Liver (tissue), 9 donors: ENCODE measurements around the gene AWAT2. TPM values are rescaled to one million over a fixed set of nuclear protein-coding genes. Genes with fewer than 3 reads are reported as not detected.

Experiments used
- DNase-seq: peaks from one replicate; pipeline ENCODE4 v3.0.0-alpha.2; 2017; ENCODE audit warnings: low spot score
- H3K27ac ChIP-seq, 2 donors: one replicate each; pipeline ENCODE4 v1.7.0; 2013; ENCODE audit warnings: inconsistent platforms in 2 of 2, low read length in 2 of 2, control low read depth in 1 of 2, low read depth in 1 of 2, mild to moderate bottlenecking in 1 of 2
- H3K27me3 ChIP-seq, 4 donors: one replicate each; pipeline versions ENCODE4 v1.6.1 to v1.7.0; 2013; ENCODE audit warnings: low read length in 3 of 4, inconsistent platforms in 1 of 4, mild to moderate bottlenecking in 1 of 4, moderate library complexity in 1 of 4; ENCODE audit not compliant: control insufficient read depth in 4 of 4, insufficient read depth in 4 of 4
- H3K36me3 ChIP-seq, 4 donors: one replicate each; pipeline versions ENCODE4 v1.6.1 to v1.7.0; 2013; ENCODE audit warnings: low read length in 3 of 4, mild to moderate bottlenecking in 3 of 4, low read depth in 1 of 4, moderate library complexity in 1 of 4; ENCODE audit not compliant: control insufficient read depth in 4 of 4, insufficient read depth in 3 of 4
- H3K4me1 ChIP-seq, 4 donors: one replicate each; pipeline versions ENCODE4 v1.6.1 to v1.7.0; 2013; ENCODE audit warnings: low read length in 3 of 4, mild to moderate bottlenecking in 3 of 4, moderate library complexity in 1 of 4; ENCODE audit not compliant: control insufficient read depth in 4 of 4, insufficient read depth in 4 of 4
- H3K4me3 ChIP-seq, 3 donors: one replicate each; pipeline versions ENCODE4 v1.6.1 to v1.7.0; 2013; ENCODE audit warnings: low read length in 3 of 3, control low read depth in 1 of 3, low read depth in 1 of 3, mild to moderate bottlenecking in 1 of 3
- H3K9ac ChIP-seq, 2 donors: one replicate each; pipeline ENCODE4 v1.7.0; 2013; ENCODE audit warnings: low read length in 2 of 2, mild to moderate bottlenecking in 2 of 2, moderate library complexity in 2 of 2, control low read depth in 1 of 2, low read depth in 1 of 2
- H3K9me3 ChIP-seq, 4 donors: one replicate each; pipeline versions ENCODE4 v1.6.1 to v1.7.0; 2013; ENCODE audit warnings: low read length in 3 of 4; ENCODE audit not compliant: control insufficient read depth in 4 of 4
- EGR1 ChIP-seq, 2 donors: IDR thresholded peaks; 2 replicates each; pipeline ENCODE4 v1.6.1; 2016 to 2018; ENCODE audit warnings: antibody characterized with exemption in 2 of 2, low read depth in 2 of 2
- FOXA1 ChIP-seq: IDR thresholded peaks from 2 replicates; pipeline ENCODE4 v1.6.1; 2016; ENCODE audit warnings: antibody characterized with exemption
- FOXA2 ChIP-seq: IDR thresholded peaks from 2 replicates; pipeline ENCODE4 v1.6.1; 2016; ENCODE audit warnings: antibody characterized with exemption
- HNF4A ChIP-seq, 2 donors: conservative IDR thresholded peaks; 2 replicates each; pipeline ENCODE4 v1.6.1; 2016; ENCODE audit warnings: antibody characterized with exemption in 2 of 2, mild to moderate bottlenecking in 2 of 2
- HNF4G ChIP-seq: IDR thresholded peaks from 2 replicates; pipeline ENCODE4 v1.6.1; 2016; ENCODE audit warnings: antibody characterized with exemption
- JUND ChIP-seq, 2 donors: IDR thresholded peaks; 2 replicates each; pipeline ENCODE4 v1.6.1; 2016; ENCODE audit warnings: antibody characterized with exemption in 2 of 2
- NR2F2 ChIP-seq: IDR thresholded peaks from 2 replicates; pipeline ENCODE4 v1.6.1; 2016; ENCODE audit warnings: antibody characterized with exemption
- RAD21 ChIP-seq, 2 donors: IDR thresholded peaks; 2 replicates each; pipeline ENCODE4 v1.6.1; 2016; ENCODE audit warnings: antibody characterized with exemption in 2 of 2, mild to moderate bottlenecking in 2 of 2
- RXRA ChIP-seq, 2 donors: IDR thresholded peaks; 2 replicates each; pipeline ENCODE4 v1.6.1; 2017 to 2018; ENCODE audit warnings: antibody characterized with exemption in 2 of 2, mild to moderate bottlenecking in 1 of 2
- SP1 ChIP-seq: IDR thresholded peaks from 2 replicates; pipeline ENCODE4 v1.6.1; 2018; ENCODE audit warnings: antibody characterized with exemption, mild to moderate bottlenecking
- TAF1 ChIP-seq: conservative IDR thresholded peaks from 2 replicates; pipeline ENCODE4 v1.6.1; 2016; ENCODE audit warnings: antibody characterized with exemption, mild to moderate bottlenecking
- YY1 ChIP-seq: IDR thresholded peaks from 2 replicates; pipeline ENCODE4 v1.6.1; 2016; ENCODE audit warnings: antibody characterized with exemption, mild to moderate bottlenecking
- WGBS: extraction: QIAGEN DNeasy Blood & Tissue Kit; methylation state at CpG from one replicate; pipeline ENCODE4 v1.1.7; 2013; 5-methylcytosine and 5-hydroxymethylcytosine counted together
- polyA plus RNA-seq, 2 donors: library from polyadenylated mRNA; stranded (reverse) in 1 of 2; unstranded in 1 of 2; fragments of 200-250 nt in 1 of 2; fragments of >200 nt in 1 of 2; fragmentation: Nextera tagmentation in 1 of 2; extraction: Ambion mirVana in 1 of 2; gene quantifications; one replicate each; pipeline versions ENCODE4 v1.2.1 to v1.2.3, GENCODE V29; 2013 to 2015
- total RNA-seq, 2 donors: library from RNA; depleted of rRNA; stranded (reverse); fragments of >200 nt; gene quantifications; one replicate each; pipeline ENCODE4 v1.2.3, GENCODE V29; 2014
- TF ChIP-seq, protein P1 (sequence below): IDR thresholded peaks from 2 replicates; pipeline ENCODE4 v1.6.1; 2016; ENCODE audit warnings: antibody characterized with exemption, mild to moderate bottlenecking
- TF ChIP-seq, protein P2 (sequence below): IDR thresholded peaks from 2 replicates; pipeline ENCODE4 v1.6.1; 2016; ENCODE audit warnings: antibody characterized with exemption
- TF ChIP-seq, protein P3 (sequence below): IDR thresholded peaks from 2 replicates; pipeline ENCODE4 v1.6.1; 2016; ENCODE audit warnings: antibody characterized with exemption
- TF ChIP-seq, protein P4 (sequence below): IDR thresholded peaks from 2 replicates; pipeline ENCODE4 v1.6.1; 2016; ENCODE audit warnings: antibody characterized with exemption
- donor health status: healthy.
- donor health status: healthy.
- donor health status: healthy.
- donor health status: healthy.
- donor health status: healthy.

The AWAT2 gene
- total and polyA plus RNA-seq, 4 donors: not detected

DNA sequence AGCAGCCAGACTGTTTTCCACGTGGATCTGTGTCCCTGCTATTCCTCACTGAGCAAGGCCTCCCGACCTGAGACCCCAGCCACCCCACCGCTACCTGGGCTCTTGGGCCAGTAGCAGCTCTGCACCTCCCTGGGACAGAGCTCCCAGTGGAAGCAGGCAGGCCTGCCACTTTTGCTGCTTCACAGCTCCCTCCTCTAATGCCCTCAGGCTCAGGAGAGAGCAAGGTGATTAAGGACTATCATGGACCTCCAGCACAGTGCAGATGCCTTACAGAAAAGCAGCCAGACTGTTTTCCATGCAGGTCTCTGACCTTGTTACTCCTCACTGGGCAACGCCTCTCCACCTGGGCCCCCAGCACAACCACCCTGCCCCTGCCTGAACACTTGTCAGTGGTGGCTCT is 37.0 kb downstream of the AWAT2 start:
- H3K9me3 ChIP-seq: no peaks in the 10 kb centered on the region
- H3K27ac ChIP-seq: no peak overlapping the region
- TF ChIP-seq NR2F2: no peak
- TF ChIP-seq, protein P1, sequence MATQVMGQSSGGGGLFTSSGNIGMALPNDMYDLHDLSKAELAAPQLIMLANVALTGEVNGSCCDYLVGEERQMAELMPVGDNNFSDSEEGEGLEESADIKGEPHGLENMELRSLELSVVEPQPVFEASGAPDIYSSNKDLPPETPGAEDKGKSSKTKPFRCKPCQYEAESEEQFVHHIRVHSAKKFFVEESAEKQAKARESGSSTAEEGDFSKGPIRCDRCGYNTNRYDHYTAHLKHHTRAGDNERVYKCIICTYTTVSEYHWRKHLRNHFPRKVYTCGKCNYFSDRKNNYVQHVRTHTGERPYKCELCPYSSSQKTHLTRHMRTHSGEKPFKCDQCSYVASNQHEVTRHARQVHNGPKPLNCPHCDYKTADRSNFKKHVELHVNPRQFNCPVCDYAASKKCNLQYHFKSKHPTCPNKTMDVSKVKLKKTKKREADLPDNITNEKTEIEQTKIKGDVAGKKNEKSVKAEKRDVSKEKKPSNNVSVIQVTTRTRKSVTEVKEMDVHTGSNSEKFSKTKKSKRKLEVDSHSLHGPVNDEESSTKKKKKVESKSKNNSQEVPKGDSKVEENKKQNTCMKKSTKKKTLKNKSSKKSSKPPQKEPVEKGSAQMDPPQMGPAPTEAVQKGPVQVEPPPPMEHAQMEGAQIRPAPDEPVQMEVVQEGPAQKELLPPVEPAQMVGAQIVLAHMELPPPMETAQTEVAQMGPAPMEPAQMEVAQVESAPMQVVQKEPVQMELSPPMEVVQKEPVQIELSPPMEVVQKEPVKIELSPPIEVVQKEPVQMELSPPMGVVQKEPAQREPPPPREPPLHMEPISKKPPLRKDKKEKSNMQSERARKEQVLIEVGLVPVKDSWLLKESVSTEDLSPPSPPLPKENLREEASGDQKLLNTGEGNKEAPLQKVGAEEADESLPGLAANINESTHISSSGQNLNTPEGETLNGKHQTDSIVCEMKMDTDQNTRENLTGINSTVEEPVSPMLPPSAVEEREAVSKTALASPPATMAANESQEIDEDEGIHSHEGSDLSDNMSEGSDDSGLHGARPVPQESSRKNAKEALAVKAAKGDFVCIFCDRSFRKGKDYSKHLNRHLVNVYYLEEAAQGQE: no peak
- no peak for TF ChIP-seq YY1
- TF ChIP-seq, protein P2, sequence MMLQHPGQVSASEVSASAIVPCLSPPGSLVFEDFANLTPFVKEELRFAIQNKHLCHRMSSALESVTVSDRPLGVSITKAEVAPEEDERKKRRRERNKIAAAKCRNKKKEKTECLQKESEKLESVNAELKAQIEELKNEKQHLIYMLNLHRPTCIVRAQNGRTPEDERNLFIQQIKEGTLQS: no peak
- no peak for TF ChIP-seq HNF4A (conservative IDR thresholded peaks at IDR 0.05)
- TF ChIP-seq, protein P3, sequence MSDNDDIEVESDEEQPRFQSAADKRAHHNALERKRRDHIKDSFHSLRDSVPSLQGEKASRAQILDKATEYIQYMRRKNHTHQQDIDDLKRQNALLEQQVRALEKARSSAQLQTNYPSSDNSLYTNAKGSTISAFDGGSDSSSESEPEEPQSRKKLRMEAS: no peak
- no peak for TF ChIP-seq FOXA1
- TF ChIP-seq JUND (IDR thresholded peaks at IDR 0.05): no peak
- TF ChIP-seq SP1: no peak
- no peak for TF ChIP-seq RXRA (IDR thresholded peaks at IDR 0.05)
- TF ChIP-seq, protein P4, sequence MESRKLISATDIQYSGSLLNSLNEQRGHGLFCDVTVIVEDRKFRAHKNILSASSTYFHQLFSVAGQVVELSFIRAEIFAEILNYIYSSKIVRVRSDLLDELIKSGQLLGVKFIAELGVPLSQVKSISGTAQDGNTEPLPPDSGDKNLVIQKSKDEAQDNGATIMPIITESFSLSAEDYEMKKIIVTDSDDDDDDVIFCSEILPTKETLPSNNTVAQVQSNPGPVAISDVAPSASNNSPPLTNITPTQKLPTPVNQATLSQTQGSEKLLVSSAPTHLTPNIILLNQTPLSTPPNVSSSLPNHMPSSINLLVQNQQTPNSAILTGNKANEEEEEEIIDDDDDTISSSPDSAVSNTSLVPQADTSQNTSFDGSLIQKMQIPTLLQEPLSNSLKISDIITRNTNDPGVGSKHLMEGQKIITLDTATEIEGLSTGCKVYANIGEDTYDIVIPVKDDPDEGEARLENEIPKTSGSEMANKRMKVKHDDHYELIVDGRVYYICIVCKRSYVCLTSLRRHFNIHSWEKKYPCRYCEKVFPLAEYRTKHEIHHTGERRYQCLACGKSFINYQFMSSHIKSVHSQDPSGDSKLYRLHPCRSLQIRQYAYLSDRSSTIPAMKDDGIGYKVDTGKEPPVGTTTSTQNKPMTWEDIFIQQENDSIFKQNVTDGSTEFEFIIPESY: no peak
- H3K4me1 ChIP-seq: no peaks in the 10 kb centered on the region
- H3K9ac ChIP-seq: no peak overlapping the region
- no peaks in the 10 kb centered on the region for H3K36me3 ChIP-seq
- WGBS: 80% methylated on average over 4 of the region's 4 CpGs
- H3K27me3 ChIP-seq: peaks cover 0 to 2% (median 0%) of the 10 kb centered on the region in 4 donors
- no peak overlapping the region for H3K4me3 ChIP-seq
- no peak for DNase-seq

DNA sequence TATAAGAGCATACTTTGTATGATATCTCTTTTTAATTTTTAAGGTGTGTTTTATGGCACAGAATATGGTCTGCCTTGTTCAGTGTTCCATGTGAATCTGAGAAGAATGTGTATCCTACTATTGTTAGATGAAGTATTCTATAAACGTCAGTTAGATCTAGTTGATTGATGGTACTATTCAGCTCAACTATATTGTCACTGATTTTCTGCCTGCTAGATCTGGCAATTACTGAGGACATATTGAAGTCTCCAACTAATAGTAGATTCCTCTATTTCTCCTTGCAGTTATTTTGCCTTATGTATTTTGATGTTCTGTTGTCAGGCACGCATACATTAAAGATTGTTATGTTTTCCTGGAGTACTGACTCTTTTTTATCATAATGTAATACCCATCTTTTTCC is 39.8 kb downstream of the AWAT2 start:
- WGBS: 86% methylated on average over 2 of the region's 2 CpGs
- TF ChIP-seq RAD21 (IDR thresholded peaks at IDR 0.05) (no peak), TAF1 (no peak), FOXA2 (no peak), EGR1 (IDR thresholded peaks at IDR 0.05; ENCODE audit: low read depth in 2 of 2) (no peak), YY1 (no peak), SP1 (no peak), HNF4G (no peak), FOXA1 (no peak), NR2F2 (no peak)
- TF ChIP-seq, protein P4: no peak
- TF ChIP-seq, protein P3: no peak
- TF ChIP-seq, protein P2: no peak
- Histone ChIP-seq H3K9ac (no peak overlapping the region), H3K36me3 (no peaks in the 10 kb centered on the region), H3K27me3 (peaks cover 0 to 2% (median 0%) of the 10 kb centered on the region in 4 donors), H3K27ac (no peak overlapping the region), H3K4me3 (no peak overlapping the region), H3K9me3 (no peaks in the 10 kb centered on the region), H3K4me1 (no peaks in the 10 kb centered on the region)
- no peak for DNase-seq
